ENCODE results near the gene KLHL7.

DNA sequence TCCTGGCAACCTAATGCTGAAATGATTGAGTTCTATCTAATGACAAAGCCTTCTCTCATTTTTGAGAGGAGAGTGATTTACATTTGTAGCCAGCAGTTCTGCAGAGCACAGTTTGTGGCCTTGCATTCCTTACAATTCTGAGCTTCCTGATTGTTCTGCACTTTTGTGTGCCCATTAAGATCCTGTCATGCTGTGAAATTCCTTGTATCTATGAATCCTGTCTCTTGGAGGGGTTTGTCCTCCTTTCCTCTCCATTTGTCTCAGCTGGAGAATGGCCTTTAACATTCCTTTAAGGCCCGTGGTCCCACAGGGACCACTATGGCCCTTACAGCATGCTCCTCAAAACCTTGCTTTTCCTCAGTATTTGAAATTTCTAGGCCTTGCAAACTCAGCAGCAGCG lies 10.4 kb downstream of the KLHL7 start:
- TF ChIP-seq POLR2A (IDR thresholded peaks at IDR 0.05; ENCODE audit: low read depth) (no peak), EP300 (IDR thresholded peaks at IDR 0.05) (no peak), POLR2AphosphoS5 (IDR thresholded peaks at IDR 0.05) (no peak)
- TF ChIP-seq, protein P1, sequence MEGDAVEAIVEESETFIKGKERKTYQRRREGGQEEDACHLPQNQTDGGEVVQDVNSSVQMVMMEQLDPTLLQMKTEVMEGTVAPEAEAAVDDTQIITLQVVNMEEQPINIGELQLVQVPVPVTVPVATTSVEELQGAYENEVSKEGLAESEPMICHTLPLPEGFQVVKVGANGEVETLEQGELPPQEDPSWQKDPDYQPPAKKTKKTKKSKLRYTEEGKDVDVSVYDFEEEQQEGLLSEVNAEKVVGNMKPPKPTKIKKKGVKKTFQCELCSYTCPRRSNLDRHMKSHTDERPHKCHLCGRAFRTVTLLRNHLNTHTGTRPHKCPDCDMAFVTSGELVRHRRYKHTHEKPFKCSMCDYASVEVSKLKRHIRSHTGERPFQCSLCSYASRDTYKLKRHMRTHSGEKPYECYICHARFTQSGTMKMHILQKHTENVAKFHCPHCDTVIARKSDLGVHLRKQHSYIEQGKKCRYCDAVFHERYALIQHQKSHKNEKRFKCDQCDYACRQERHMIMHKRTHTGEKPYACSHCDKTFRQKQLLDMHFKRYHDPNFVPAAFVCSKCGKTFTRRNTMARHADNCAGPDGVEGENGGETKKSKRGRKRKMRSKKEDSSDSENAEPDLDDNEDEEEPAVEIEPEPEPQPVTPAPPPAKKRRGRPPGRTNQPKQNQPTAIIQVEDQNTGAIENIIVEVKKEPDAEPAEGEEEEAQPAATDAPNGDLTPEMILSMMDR (IDR thresholded peaks at IDR 0.05) = no peak
